K562 (cell line): Measurements from ENCODE around the gene ZNF740. TPM values are rescaled to one million over a fixed set of nuclear protein-coding genes. Genes with fewer than 3 reads are reported as not detected.
A peak's percentile ranks its signal among the peaks of the same experiment; 100 is the strongest.

Experiments used
- KLF16 ChIP-seq: IDR thresholded peaks from 2 replicates; pipeline ENCODE4 v1.6.1; 2016; ENCODE audit warnings: antibody characterized with exemption
- MYBL2 ChIP-seq, 2 experiments: fragments of 450-650 bp in 1 of 2; sonication (generic) in 1 of 2; formaldehyde crosslinking in 1 of 2; IDR thresholded peaks; 2 replicates each; pipeline versions ENCODE4 v1.6.1 to v1.8.1; 2017 to 2022; ENCODE audit warnings: borderline replicate concordance in 1 of 2, inconsistent platforms in 1 of 2, low read depth in 1 of 2, mild to moderate bottlenecking in 1 of 2, missing genetic modification reagents in 1 of 2, moderate library complexity in 1 of 2
- RBM25 ChIP-seq: fragments of 200-400 bp; formaldehyde crosslinking; IDR thresholded peaks from 2 replicates; pipeline ENCODE4 v1.6.1; 2018; ENCODE audit warnings: low read length, low read depth, moderate library complexity; ENCODE audit not compliant: severe bottlenecking
- ZBTB8A ChIP-seq: fragments of 450-650 bp; IDR thresholded peaks from 2 replicates; pipeline ENCODE4 v1.6.1; 2018; ENCODE audit warnings: mild to moderate bottlenecking, moderate library complexity; ENCODE audit not compliant: partially characterized antibody
- polyA plus RNA-seq, 8 experiments: library from polyadenylated mRNA; depleted of rRNA in 4 of 8; stranded (reverse) in 5 of 8; unstranded in 3 of 8; fragments of >200 nt; fragmentation: Nextera tagmentation in 2 of 8; fragmentation: Illumina TruSeq in 1 of 8; extraction: Ambion mirVana in 2 of 8; extraction: Trizol in 1 of 8; gene quantifications; 2 replicates each; pipeline versions ENCODE4 v1.2.1 to v1.2.3, GENCODE V29; 2011 to 2014; ENCODE audit warnings: inconsistent platforms in 1 of 8, missing spikeins in 1 of 8
- total RNA-seq, 7 experiments: library from RNA; depleted of rRNA in 6 of 7; stranded (reverse); fragments of >200 nt in 6 of 7; fragmentation: Illumina TruSeq in 2 of 7; extraction: Trizol in 2 of 7; gene quantifications; 2 replicates each; pipeline versions ENCODE4 v1.2.1 to v1.2.3, GENCODE V29; 2011 to 2021; ENCODE audit warnings: low replicate concordance in 1 of 7
- TF ChIP-seq, protein P1 (sequence below), 2 experiments: fragments of 450-650 bp; formaldehyde crosslinking in 1 of 2; IDR thresholded peaks; 2 replicates each; pipeline versions ENCODE4 v1.4.0 to v1.6.1; 2014 to 2020; ENCODE audit warnings: mild to moderate bottlenecking in 2 of 2, borderline replicate concordance in 1 of 2, low read depth in 1 of 2
- TF ChIP-seq, protein P2 (sequence below), 3 experiments: IDR thresholded peaks in 2 of 3; conservative IDR thresholded peaks in 1 of 3; 2 replicates each; pipeline ENCODE4 v1.5.1; 2011 to 2012; ENCODE audit warnings: low read length in 3 of 3, mild to moderate bottlenecking in 3 of 3, control low read depth in 2 of 3, improper control_type of control experiment in 1 of 3, inconsistent platforms in 1 of 3, low read depth in 1 of 3, mixed read lengths in 1 of 3, moderate library complexity in 1 of 3; ENCODE audit not compliant: insufficient read depth in 2 of 3
- TF ChIP-seq, protein P3 (sequence below): fragments of 450-650 bp; IDR thresholded peaks from 2 replicates; pipeline ENCODE4 v1.6.1; 2016; ENCODE audit warnings: low read depth

Gene ZNF740
- total and polyA plus RNA-seq, 9 of the 15 experiments (the other 6 are each of a cell fraction or from before 2014, with no cell fraction given), result 0.57 to 46.4 (median 18.6) TPM

DNA sequence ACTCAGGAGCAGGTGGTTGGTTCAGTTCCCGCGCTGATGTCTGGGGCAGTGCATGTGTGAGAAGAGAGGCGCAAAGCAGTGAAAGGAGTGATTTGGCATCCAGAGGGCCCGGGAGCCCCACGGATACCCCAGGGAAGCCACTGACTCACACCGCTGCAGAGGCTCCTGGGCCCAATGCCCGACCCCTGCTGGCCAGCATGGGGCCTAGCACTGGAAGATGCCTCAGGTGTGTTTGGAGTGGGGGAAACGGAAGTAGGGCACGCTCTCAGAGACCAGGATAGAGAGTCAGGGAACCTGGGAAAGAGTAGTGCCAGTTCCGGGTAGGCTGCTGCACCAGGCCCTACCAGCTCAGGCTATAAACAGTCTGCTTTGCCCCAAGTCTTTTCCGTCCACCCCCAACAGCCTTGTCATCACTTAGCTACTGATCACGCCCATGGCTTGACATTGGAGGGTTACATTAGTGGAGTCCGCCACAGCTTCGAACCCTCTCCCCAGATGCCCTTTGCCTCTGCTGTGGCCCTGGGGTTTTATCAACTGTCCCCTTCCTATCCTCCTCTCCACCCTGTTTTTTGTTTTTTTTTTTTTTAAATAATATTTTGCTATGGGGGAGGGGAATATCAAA is 9.7 kb downstream of the ZNF740 start (continued):
- TF ChIP-seq, protein P1, sequence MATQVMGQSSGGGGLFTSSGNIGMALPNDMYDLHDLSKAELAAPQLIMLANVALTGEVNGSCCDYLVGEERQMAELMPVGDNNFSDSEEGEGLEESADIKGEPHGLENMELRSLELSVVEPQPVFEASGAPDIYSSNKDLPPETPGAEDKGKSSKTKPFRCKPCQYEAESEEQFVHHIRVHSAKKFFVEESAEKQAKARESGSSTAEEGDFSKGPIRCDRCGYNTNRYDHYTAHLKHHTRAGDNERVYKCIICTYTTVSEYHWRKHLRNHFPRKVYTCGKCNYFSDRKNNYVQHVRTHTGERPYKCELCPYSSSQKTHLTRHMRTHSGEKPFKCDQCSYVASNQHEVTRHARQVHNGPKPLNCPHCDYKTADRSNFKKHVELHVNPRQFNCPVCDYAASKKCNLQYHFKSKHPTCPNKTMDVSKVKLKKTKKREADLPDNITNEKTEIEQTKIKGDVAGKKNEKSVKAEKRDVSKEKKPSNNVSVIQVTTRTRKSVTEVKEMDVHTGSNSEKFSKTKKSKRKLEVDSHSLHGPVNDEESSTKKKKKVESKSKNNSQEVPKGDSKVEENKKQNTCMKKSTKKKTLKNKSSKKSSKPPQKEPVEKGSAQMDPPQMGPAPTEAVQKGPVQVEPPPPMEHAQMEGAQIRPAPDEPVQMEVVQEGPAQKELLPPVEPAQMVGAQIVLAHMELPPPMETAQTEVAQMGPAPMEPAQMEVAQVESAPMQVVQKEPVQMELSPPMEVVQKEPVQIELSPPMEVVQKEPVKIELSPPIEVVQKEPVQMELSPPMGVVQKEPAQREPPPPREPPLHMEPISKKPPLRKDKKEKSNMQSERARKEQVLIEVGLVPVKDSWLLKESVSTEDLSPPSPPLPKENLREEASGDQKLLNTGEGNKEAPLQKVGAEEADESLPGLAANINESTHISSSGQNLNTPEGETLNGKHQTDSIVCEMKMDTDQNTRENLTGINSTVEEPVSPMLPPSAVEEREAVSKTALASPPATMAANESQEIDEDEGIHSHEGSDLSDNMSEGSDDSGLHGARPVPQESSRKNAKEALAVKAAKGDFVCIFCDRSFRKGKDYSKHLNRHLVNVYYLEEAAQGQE (IDR thresholded peaks at IDR 0.05; ENCODE audit: borderline replicate concordance), result peak; percentile 58
- TF ChIP-seq, protein P1 (CRISPR knock-in tag; IDR thresholded peaks at IDR 0.05; ENCODE audit: low read depth), result no peak
- TF ChIP-seq RBM25 (no peak), ZBTB8A (no peak), MYBL2 (IDR thresholded peaks at IDR 0.05; ENCODE audit: low read depth) (no peak), MYBL2 (CRISPR knock-in tag; IDR thresholded peaks at IDR 0.05; ENCODE audit: borderline replicate concordance) (no peak), KLF16 (0 out of 2 replicates have a peak, but pooled peaks have one; percentile 13)
- TF ChIP-seq, protein P2, sequence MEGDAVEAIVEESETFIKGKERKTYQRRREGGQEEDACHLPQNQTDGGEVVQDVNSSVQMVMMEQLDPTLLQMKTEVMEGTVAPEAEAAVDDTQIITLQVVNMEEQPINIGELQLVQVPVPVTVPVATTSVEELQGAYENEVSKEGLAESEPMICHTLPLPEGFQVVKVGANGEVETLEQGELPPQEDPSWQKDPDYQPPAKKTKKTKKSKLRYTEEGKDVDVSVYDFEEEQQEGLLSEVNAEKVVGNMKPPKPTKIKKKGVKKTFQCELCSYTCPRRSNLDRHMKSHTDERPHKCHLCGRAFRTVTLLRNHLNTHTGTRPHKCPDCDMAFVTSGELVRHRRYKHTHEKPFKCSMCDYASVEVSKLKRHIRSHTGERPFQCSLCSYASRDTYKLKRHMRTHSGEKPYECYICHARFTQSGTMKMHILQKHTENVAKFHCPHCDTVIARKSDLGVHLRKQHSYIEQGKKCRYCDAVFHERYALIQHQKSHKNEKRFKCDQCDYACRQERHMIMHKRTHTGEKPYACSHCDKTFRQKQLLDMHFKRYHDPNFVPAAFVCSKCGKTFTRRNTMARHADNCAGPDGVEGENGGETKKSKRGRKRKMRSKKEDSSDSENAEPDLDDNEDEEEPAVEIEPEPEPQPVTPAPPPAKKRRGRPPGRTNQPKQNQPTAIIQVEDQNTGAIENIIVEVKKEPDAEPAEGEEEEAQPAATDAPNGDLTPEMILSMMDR (IDR thresholded peaks at IDR 0.05 in 2 of 3, conservative IDR thresholded peaks at IDR 0.05 in 1 of 3; ENCODE audit: insufficient read depth in 2 of 3, low read depth in 1 of 3, low read length in 3 of 3), result peak; percentile 77 to 93 (median 88)
- TF ChIP-seq, protein P3, sequence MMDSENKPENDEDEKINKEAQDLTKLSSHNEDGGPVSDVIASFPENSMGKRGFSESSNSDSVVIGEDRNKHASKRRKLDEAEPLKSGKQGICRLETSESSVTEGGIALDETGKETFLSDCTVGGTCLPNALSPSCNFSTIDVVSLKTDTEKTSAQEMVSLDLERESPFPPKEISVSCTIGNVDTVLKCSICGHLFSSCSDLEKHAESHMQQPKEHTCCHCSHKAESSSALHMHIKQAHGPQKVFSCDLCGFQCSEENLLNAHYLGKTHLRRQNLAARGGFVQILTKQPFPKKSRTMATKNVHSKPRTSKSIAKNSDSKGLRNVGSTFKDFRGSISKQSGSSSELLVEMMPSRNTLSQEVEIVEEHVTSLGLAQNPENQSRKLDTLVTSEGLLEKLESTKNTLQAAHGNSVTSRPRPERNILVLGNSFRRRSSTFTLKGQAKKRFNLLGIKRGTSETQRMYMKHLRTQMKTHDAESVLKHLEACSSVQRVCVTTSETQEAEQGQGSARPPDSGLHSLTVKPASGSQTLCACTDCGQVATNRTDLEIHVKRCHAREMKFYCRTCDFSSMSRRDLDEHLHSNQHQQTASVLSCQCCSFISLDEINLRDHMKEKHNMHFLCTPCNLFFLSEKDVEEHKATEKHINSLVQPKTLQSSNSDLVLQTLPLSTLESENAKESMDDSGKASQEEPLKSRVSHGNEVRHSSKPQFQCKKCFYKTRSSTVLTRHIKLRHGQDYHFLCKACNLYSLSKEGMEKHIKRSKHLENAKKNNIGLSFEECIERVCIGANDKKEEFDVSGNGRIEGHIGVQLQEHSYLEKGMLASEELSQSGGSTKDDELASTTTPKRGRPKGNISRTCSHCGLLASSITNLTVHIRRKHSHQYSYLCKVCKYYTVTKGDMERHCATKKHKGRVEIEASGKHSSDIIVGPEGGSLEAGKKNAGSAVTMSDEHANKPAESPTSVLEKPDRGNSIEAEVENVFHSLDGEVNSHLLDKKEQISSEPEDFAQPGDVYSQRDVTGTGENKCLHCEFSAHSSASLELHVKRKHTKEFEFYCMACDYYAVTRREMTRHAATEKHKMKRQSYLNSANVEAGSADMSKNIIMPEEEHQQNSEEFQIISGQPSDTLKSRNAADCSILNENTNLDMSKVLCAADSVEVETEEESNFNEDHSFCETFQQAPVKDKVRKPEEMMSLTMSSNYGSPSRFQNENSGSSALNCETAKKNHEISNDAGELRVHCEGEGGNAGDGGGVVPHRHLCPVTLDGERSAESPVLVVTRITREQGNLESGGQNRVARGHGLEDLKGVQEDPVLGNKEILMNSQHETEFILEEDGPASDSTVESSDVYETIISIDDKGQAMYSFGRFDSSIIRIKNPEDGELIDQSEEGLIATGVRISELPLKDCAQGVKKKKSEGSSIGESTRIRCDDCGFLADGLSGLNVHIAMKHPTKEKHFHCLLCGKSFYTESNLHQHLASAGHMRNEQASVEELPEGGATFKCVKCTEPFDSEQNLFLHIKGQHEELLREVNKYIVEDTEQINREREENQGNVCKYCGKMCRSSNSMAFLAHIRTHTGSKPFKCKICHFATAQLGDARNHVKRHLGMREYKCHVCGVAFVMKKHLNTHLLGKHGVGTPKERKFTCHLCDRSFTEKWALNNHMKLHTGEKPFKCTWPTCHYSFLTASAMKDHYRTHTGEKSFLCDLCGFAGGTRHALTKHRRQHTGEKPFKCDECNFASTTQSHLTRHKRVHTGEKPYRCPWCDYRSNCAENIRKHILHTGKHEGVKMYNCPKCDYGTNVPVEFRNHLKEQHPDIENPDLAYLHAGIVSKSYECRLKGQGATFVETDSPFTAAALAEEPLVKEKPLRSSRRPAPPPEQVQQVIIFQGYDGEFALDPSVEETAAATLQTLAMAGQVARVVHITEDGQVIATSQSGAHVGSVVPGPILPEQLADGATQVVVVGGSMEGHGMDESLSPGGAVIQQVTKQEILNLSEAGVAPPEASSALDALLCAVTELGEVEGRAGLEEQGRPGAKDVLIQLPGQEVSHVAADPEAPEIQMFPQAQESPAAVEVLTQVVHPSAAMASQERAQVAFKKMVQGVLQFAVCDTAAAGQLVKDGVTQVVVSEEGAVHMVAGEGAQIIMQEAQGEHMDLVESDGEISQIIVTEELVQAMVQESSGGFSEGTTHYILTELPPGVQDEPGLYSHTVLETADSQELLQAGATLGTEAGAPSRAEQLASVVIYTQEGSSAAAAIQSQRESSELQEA, result no peak
